Smooth muscle cell (in vitro differentiated cells): ENCODE results near the gene CDKN2D. TPM values are rescaled to one million over a fixed set of nuclear protein-coding genes. Genes with fewer than 3 reads are reported as not detected.
"Not testable (repeated sequence)": the region's sequence is repeated elsewhere in the genome, so short reads cannot be mapped to it uniquely, and the experiment has no call there.

Source experiments
- DNase-seq: peaks from one replicate; lab custom pipeline; 2025; ENCODE audit not compliant: unreplicated experiment; lab: John Stamatoyannopoulos, UW
- H2AFZ ChIP-seq: fragments of 200-600 bp; sonication (generic); 2 replicates; pipeline ENCODE4 v1.6.0; 2016; ENCODE audit warnings: antibody characterized with exemption, low read depth, mild to moderate bottlenecking
- H3F3A ChIP-seq: fragments of 200-600 bp; sonication (generic); 2 replicates; pipeline ENCODE4 v1.6.0; 2017; ENCODE audit warnings: antibody characterized with exemption, low read depth
- H3K27ac ChIP-seq: fragments of 200-600 bp; sonication (generic); 2 replicates; pipeline ENCODE4 v1.5.1; 2016; ENCODE audit warnings: low read depth, mild to moderate bottlenecking
- H3K27me3 ChIP-seq: fragments of 200-600 bp; sonication (generic); 2 replicates; pipeline ENCODE4 v1.6.1; 2016; ENCODE audit warnings: low read depth, mild to moderate bottlenecking
- H3K36me3 ChIP-seq: fragments of 200-600 bp; sonication (generic); 2 replicates; pipeline ENCODE4 v1.5.1; 2016; ENCODE audit warnings: low read depth
- H3K4me1 ChIP-seq: fragments of 200-600 bp; sonication (generic); 2 replicates; pipeline ENCODE4 v1.5.1; 2016; ENCODE audit warnings: low read depth
- H3K4me2 ChIP-seq: fragments of 200-600 bp; sonication (generic); 2 replicates; pipeline ENCODE4 v1.6.0; 2016; ENCODE audit warnings: mild to moderate bottlenecking
- H3K4me3 ChIP-seq: fragments of 200-600 bp; sonication (generic); 2 replicates; pipeline ENCODE4 v1.5.1; 2016; ENCODE audit warnings: mild to moderate bottlenecking
- H3K79me2 ChIP-seq: fragments of 200-600 bp; sonication (generic); 2 replicates; pipeline ENCODE4 v1.6.0; 2016; ENCODE audit warnings: low read depth, mild to moderate bottlenecking
- H3K9ac ChIP-seq: fragments of 200-600 bp; sonication (generic); 2 replicates; pipeline ENCODE4 v1.6.0; 2016; ENCODE audit warnings: low read depth
- H3K9me3 ChIP-seq: fragments of 200-600 bp; sonication (generic); replicated peaks from 2 replicates; pipeline ENCODE4 v1.5.1; 2016; ENCODE audit warnings: low read depth
- H4K20me1 ChIP-seq: fragments of 200-600 bp; sonication (generic); 2 replicates; pipeline ENCODE4 v1.6.0; 2016; ENCODE audit warnings: low read depth
- WGBS: methylation state at CpG from one replicate; pipeline ENCODE4 v1.1.7; 2016; ENCODE audit warnings: low lambda C conversion rate; 5-methylcytosine and 5-hydroxymethylcytosine counted together
- polyA plus RNA-seq: library from polyadenylated mRNA; unstranded; fragments of >200 nt; fragmentation: Nextera tagmentation; extraction: Ambion mirVana; gene quantifications from 2 replicates; pipeline ENCODE4 v1.2.1, GENCODE V29; 2016
- total RNA-seq: library from RNA; depleted of rRNA; stranded (reverse); fragments of >200 nt; gene quantifications from 2 replicates; pipeline ENCODE4 v1.2.3, GENCODE V29; 2014
- TF ChIP-seq, protein P1 (sequence below): fragments of 200-600 bp; sonication (generic); IDR thresholded peaks from 2 replicates; pipeline ENCODE4 v1.5.1; 2017; ENCODE audit warnings: borderline replicate concordance, mild to moderate bottlenecking, antibody characterized with exemption; ENCODE audit not compliant: insufficient read depth, poor library complexity, severe bottlenecking

Gene CDKN2D
- total and polyA plus RNA-seq, 2 experiments from 2014 or later, result 5.4 to 25.3 TPM

DNA sequence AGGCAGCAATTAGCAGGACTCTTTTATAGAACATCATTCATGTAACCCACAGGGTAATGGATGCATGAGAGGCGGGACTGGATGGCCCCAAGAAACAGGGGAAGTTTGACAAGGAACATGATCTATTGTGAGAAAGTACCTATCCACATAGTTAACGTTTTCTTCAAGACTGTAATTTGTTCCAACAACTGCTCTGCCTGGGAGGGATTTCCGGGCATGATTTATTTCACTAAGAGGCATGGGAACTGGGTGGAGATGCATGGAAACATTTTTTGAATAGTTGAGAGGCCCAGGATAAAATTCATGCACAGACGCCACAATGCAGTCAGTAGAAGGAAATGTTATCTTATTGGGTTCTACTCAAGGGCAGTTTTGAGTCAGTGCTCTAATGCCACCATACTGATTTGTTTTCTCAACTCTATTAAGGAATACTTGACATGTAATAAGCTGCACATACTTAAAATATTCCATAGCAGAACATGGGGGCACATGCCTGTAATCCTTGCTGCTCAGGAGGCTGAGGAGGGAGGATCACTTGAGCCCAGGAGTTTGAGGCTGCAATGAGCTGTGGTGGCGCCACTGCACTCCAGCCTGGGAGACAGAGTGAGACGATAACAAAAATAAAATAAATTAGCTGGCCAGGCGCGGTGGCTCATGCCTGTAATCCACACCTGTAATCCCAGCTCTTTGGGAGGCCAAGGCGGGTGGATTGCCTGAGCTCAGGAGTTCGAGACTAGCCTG is 35.0 kb downstream of the CDKN2D start:
- Histone ChIP-seq H3K79me2 (no peaks in the 10 kb centered on the region), H3F3A (no peaks in the 10 kb centered on the region), H3K4me1 (no peaks in the 10 kb centered on the region), H4K20me1 (no peaks in the 10 kb centered on the region), H3K9me3 (no peaks in the 10 kb centered on the region), H3K27ac (no peak overlapping the region), H3K36me3 (no peaks in the 10 kb centered on the region), H3K9ac (no peak overlapping the region), H2AFZ (no peak overlapping the region), H3K4me3 (no peak overlapping the region), H3K27me3 (no peaks in the 10 kb centered on the region), H3K4me2 (no peak overlapping the region)
- whole genome bisulfite sequencing, result 67% methylated on average over 10 of the region's 10 CpGs
- DNase-seq, result no peak
- TF ChIP-seq, protein P1, sequence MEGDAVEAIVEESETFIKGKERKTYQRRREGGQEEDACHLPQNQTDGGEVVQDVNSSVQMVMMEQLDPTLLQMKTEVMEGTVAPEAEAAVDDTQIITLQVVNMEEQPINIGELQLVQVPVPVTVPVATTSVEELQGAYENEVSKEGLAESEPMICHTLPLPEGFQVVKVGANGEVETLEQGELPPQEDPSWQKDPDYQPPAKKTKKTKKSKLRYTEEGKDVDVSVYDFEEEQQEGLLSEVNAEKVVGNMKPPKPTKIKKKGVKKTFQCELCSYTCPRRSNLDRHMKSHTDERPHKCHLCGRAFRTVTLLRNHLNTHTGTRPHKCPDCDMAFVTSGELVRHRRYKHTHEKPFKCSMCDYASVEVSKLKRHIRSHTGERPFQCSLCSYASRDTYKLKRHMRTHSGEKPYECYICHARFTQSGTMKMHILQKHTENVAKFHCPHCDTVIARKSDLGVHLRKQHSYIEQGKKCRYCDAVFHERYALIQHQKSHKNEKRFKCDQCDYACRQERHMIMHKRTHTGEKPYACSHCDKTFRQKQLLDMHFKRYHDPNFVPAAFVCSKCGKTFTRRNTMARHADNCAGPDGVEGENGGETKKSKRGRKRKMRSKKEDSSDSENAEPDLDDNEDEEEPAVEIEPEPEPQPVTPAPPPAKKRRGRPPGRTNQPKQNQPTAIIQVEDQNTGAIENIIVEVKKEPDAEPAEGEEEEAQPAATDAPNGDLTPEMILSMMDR, result no peak

DNA sequence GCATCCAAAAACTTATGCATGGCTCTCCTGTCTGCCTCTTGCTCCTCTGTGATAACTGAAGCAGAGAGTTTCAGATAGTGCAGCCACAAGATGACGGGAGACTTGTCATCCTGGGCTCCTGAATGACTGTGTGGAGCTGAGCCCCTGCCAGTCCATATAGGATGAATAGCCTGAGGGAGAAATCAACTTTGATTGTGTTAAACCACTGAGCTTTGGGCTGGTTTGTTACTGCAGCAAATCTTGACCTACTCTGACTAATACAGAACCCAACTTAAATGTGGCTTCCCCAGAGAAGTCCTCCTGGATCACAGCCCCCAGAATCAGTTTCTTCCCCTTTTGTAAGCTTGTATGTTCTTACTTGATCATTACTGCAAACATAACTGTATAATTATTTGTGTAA is 36.3 kb downstream of the CDKN2D start:
- H3K4me3 ChIP-seq, result no peak overlapping the region
- no peaks in the 10 kb centered on the region for H3K79me2 ChIP-seq
- H3K36me3 ChIP-seq, result no peaks in the 10 kb centered on the region
- H3K27me3 ChIP-seq, result no peaks in the 10 kb centered on the region
- H4K20me1 ChIP-seq, result no peaks in the 10 kb centered on the region
- no peak for DNase-seq
- no peak overlapping the region for H2AFZ ChIP-seq
- H3K27ac ChIP-seq, result no peak overlapping the region
- no peaks in the 10 kb centered on the region for H3F3A ChIP-seq
- no peak overlapping the region for H3K4me2 ChIP-seq
- H3K9me3 ChIP-seq, result no peaks in the 10 kb centered on the region
- no peak overlapping the region for H3K9ac ChIP-seq
- H3K4me1 ChIP-seq, result no peaks in the 10 kb centered on the region
- 90% methylated on average over 1 of the region's 1 CpG for WGBS
- TF ChIP-seq, protein P1, result no peak

DNA sequence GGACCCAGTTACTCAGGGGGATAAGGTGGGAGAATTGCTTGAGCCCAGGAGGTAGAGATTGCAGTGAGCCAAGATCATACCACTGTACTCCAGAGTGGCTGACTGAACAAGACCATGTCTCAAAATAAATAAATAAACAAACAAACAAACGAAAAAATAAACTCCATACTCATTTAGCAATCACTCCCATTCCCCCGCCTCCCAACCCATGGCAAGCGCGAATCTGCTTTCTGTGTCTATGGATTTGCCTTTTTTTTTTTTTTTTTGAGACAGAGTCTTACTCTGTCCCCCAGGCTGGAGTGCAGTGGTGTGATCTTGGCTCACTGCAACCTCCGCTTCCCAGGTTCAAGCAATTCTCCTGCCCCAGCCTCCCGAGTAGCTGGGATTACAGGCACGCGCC is 41.9 kb downstream of the CDKN2D start:
- 94% methylated on average over 8 of the region's 8 CpGs for WGBS
- H3K79me2 ChIP-seq, H2AFZ ChIP-seq, H3K27me3 ChIP-seq, DNase-seq, H3K4me1 ChIP-seq, H3K9me3 ChIP-seq, H3K4me3 ChIP-seq, H3K9ac ChIP-seq, H3K36me3 ChIP-seq, H3F3A ChIP-seq, H3K27ac ChIP-seq, H3K4me2 ChIP-seq, H4K20me1 ChIP-seq: not testable (repeated sequence)

DNA sequence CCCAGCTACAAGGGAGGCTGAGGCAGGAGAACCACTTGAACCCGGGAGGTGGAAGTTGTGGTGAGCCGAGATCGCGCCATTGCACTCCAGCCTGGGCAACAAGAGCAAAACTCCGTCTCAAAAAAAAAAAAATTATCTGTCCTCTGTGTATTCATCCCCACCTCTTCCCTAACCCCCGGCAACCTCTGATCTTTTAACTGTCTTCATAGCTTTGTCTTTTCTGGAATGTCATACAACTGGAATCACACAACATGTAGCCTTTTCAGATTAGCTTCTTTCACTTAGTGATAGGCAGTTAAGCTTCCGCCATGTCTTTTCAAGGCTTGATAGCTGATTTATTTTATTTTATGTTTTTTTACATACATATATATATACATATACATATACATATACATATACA is 43.1 kb downstream of the CDKN2D start:
- Histone ChIP-seq H3K27me3 (no peaks in the 10 kb centered on the region), H2AFZ (no peak overlapping the region), H3K9ac (no peak overlapping the region), H3K79me2 (no peaks in the 10 kb centered on the region), H3K4me1 (no peaks in the 10 kb centered on the region), H3F3A (no peaks in the 10 kb centered on the region), H4K20me1 (no peaks in the 10 kb centered on the region), H3K4me2 (no peak overlapping the region), H3K9me3 (no peaks in the 10 kb centered on the region), H3K27ac (no peak overlapping the region), H3K4me3 (no peak overlapping the region), H3K36me3 (no peaks in the 10 kb centered on the region)
- TF ChIP-seq, protein P1, result no peak
- no peak for DNase-seq
- WGBS, result 94% methylated on average over 7 of the region's 7 CpGs
